ENCODE data around the gene MAEA.

GRCh38 chr4:1253831-1254230, 35.9 kb upstream of the MAEA start:
- TF ChIP-seq POLR2A (IDR thresholded peaks at IDR 0.05) = no peak
- no peak for TF ChIP-seq CTCF (IDR thresholded peaks at IDR 0.05)

Data from tibial nerve (tissue), 3 donors.